NAMALWA (cell line): ENCODE measurements around the gene ZFYVE26.

Experiments used
- DNase-seq: peaks from one replicate; pipeline ENCODE4 v3.0.0-alpha.2; 2015; ENCODE audit warnings: low spot score

Gene ZFYVE26

DNA sequence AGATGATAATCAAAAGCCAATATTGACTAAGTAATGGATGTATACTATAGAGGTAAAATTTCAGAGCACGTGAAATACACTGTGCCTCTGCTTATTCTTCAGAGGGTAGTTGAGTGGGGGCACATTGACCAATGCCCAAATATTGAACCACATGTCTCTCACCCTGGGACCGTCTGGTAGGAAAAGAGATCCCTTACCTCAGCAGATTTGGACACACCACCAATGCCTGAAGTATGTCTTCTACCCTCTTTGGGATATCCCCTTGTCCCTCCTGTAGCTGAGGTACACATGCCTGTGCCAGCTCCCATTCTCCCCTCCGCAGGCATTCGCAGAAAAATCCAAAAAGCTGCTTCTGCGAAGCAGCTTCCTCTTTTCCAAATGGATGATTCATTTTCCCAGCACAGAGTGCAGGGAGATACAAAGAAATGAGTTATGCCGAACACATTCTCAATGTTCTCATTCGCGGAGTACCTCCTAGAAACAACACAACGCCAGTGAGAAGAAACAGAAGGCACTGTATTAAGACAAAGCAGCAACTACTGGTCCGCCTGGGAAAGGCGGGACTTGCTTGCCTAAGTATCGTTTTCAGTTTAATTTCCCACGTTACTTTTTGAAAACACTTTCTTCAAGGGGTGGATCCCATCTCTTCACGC is 691 bp downstream of the ZFYVE26 start:
- peak; percentile 21 for DNase-seq

DNA sequence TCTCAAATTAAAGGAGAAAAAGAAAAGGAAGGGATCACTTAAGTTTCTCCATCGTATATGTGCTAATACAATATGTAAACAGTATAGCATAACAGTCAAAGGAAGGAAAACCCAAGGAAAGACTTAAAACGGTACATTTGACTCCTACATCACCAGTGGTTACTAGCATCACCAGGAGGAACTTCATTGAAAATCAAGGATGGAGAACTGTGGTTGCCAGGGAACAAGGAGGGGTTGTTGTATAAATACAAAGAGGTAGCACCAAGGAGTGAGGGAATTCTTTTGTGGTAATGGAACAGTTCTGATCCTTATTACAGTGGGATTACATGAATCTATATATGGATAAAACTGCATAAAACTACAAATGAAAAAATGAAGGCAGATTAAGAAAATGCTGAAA is 1.6 kb downstream of the ZFYVE26 start:
- no peak for DNase-seq

DNA sequence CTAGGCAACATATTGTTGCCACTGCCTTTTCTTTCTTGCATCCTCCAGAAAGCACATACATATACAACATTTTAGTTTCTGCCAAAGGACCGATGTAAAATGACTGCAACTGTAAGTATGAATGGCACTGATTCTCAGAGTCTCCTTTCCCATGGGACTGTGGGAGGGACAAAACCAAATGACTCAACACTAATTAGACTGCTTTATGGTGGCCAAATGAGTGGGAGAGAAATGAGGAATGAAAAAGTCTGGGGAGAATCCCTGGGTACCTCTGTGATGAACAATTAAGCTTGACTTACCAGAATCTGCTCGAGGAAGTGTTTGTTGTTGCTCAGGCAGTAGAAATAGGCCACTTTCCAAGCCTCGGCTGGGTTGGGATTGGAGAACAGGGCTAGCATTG is 10.1 kb downstream of the ZFYVE26 start:
- DNase-seq = no peak

DNA sequence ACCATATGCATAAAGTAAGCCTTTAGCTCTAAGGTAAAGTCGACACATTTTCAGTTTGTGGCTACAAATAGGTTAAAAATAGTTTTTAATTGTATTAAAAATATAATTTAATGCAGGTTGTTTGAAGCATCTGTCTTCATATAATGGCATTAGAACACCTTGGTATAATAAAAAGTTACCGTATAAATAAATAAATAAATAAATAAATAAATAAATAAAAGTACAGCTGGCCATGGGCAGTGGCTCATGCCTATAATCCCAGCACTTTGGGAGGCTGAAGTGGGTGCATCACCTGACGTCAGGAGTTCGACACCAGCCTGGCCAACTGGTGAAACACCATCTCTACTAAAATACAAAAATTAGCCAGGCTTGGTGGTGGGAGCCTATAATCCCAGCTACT is 15.6 kb downstream of the ZFYVE26 start:
- DNase-seq = no peak

DNA sequence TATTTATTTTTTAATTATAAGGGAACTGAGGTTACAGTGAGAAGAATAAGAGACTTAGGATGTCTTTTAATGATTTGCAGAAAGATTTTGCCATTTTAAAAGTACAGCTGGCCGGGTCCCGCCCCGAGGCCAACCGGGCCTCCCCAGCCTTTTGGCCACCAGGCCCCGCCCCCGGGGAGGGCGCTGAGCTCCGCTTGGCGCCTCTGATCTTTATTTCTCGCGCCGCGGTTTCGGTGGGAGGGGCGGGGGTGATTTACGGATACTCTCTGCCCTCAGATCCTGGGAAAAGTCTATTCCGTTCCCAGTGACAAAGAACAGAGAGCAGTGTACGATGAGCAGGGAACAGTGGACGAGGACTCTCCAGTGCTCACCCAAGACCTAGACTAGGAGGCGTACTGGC is 17.7 kb downstream of the ZFYVE26 start:
- no peak for DNase-seq

DNA sequence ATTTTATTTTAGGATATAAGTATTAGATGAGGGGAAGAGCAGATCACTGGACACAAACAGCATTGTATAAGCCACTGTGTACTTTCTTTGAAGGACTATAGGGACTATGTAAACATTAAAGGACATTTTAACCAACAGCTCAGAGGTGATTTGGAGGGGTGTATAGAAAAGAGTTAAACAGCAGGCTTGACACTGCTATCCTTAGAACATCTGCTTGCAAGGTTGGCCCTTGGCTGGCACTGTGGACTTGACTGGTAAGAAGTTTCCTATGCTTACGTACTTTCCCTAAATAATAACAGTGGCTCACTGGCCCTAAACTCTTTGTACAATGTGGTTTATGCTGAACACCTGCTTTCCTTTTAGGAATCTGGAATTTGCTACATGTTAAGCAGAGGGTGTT is 28.7 kb downstream of the ZFYVE26 start:
- no peak for DNase-seq

DNA sequence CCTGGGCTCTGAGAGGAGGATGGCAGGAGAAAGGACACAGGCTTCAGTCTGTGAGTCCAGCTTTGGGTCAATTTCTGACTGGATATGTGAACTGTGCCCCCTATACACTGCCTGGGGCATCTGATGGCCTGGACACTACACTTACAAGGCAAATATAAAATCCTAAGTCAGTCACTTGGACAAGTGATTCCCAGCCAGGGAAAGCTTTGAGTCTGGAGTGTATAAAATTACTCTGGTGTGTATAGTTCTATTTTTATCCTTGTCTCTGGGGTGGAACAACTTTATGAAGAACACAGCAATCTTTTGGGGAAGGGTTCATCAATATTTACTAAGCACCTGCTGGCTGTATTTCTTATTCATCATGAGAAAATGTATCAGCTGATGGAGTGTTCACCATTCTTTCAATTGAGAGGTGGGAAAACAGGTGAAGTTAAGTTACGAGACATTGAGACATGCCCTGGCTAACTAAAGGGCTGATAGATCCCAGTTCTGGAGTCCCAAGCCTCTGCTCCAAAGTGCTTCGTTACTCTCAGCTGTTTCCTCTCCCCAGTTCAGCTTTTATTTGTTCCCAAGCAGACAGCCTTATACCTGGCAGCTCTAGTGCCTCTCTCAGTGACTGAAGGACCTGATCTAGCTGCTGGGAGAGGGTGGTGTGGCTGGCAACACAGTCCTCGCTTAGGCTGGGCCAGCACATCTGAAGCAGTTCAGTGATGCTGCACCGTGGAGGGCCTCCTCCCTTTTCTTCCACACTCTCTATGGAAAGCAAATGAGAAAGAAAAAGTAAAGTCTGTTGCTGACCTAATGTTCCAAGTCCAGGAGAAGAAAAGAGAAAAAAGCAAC is 30.9 kb downstream of the ZFYVE26 start:
- no peak for DNase-seq

DNA sequence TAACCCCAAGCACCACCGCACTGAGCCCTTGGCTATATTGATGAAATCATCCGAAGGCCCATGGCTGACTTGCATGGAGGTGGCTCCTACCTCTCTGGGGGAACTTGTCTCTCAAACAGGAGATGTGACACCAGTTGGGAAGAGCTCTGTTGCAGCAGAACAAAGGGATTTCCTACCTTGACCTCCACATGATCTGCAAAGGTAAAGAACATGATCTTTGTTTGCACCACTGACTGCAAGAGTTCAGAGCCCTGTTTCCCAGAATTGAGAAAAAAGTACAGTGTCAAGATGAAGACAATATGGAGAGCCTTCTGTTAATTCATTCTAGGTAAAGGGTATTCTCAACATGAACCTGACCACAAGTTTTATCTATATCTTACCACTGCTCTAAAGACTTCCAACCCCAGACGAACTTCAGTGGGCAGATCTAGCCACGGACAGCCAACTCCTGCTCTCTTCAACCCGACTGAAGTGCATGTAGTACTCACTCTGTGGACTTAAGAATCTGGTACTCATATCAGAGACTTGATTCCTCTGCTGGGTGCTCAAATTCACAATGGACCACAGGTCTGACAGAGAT is 32.1 kb downstream of the ZFYVE26 start:
- DNase-seq = no peak

DNA sequence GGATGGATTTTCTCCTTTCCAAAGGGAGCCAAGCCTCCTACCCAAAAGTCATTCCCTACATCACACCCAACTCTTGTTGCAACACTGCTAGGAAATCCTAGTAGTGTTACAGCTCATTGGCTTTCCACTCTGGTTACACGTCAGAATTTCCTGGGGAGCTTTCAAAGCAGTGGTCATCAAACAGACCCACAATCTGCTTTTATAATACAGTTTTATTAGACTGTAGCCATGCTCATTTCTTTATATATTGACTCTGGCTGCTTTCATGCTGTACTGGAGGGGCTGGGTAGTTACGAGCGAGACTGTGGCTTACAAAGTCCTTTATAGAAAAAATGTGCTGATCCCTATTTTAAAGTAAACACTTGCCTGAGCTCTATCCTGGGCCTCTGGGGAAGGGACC is 34.3 kb downstream of the ZFYVE26 start:
- DNase-seq = no peak

DNA sequence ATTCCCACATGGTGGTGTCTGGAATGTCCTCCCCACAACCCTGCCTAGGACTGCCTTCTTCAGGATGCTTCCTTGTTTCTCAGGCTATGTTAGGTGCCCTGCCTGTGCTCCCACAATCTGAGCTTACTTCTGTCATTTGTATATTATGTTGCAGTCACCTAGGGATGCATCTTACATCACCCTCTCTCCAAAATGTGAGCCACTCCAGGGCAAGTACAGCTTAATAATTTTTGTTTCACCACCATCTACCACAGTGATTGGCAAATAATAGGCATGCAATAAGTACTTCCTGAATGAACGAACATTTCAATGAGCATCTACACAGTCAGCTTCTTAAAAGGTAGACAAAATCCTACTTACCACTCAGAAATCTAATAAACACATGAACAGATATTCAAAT is 37.6 kb downstream of the ZFYVE26 start:
- no peak for DNase-seq

DNA sequence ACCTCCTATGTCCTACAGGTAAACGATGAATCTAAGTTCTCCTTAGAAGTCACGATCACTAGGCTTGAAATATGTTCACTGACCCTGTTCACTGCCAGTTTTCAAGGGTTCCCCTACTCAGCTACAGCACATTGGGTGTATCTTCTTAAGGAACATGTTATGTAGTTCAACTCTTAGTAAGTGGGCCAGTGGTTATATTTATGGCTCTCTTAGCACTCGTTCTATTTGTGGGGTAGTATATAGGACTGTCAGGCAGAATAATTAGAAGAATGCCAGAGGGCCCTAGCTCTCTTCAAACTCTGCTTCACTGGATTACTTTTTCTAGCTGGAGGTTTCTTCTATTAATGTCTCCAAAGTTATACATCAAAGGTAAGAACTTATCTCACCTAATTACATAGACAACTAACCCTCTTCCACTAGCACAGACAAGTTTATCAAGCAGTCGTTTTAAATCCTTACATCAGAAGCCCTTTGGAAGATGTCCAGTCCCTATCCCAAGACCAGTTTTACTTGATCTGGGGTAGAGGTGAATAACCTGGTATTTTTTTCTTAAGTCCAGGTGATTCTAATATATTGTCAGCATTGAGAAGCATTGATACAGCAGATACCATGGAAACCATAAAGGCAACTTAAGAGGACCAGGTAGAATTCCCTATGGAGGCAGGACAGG is 39.6 kb downstream of the ZFYVE26 start:
- DNase-seq = no peak

DNA sequence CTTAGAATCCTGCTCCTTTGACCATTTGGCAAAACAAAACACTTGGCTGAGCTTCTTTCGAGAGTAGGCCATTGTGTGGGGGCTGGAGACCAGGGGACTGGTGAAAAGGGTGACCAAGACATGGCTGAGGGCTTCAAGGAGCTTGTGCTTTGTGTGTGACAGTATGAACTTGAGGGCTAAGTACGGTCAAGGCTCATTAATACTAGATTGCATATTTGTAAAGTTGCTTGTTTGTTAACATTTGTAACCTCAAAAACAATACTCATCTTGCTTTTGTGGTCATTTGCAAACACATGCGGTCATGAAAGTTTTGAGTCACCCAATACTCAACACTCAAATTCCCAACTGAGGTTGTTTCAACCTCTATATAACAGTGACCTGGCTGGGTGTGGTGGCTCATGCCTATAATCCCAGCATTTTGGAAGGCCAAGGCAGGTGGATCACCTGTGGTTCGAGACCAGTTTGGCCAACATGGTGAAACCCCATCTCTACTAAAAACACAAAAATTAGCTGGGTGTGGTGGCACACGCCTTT is 42.5 kb downstream of the ZFYVE26 start:
- no peak for DNase-seq

DNA sequence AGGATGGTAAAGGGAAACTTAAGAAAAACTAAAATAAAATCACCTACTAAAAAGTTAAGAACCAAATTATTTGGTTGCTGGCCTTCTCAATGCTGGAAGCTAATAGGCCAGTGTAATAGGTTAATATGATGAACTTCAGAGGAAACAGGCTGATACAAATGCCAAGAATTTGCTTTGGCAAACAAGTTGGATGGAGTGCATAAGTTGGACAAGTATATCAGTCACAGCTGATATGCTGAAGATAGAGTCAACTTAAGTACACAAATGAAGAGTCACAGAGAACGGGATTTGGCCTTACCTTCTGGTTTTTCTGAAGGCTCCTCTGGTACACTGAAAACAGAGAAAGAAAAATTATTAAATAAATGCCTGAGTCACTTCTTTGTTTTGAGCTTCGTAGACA is 48.2 kb downstream of the ZFYVE26 start:
- no peak for DNase-seq

DNA sequence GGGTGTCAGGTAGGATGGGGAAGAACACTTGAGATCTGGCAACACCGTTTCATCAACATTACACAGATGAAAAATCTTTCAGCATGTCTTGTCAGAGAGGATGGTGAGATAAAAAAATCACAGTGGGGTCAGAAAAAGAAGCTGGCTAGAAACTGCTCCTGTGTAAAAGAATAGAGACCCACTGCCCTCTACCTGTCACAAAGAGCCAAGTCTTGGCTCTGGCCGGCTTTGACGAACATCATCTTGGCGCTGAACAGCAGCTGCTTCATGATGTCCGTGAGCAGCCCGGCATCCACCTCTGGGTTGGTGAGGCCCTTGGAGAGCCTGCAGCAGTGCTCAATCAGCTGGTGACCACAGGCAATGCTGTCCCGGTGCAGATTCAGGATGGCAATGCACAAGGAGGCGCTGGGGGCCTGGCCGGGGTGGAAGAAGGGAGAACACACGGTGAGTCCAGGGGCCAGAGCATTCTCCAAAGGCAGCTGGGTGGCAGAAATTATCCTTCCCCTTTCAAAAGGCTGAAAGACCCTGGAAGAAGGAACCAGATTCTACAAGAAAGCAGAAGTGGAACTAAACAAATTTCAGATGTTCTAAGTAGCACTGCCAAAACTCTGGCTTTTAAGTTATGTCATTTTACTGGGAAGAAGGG is 50.2 kb downstream of the ZFYVE26 start:
- DNase-seq = peak; percentile 9

DNA sequence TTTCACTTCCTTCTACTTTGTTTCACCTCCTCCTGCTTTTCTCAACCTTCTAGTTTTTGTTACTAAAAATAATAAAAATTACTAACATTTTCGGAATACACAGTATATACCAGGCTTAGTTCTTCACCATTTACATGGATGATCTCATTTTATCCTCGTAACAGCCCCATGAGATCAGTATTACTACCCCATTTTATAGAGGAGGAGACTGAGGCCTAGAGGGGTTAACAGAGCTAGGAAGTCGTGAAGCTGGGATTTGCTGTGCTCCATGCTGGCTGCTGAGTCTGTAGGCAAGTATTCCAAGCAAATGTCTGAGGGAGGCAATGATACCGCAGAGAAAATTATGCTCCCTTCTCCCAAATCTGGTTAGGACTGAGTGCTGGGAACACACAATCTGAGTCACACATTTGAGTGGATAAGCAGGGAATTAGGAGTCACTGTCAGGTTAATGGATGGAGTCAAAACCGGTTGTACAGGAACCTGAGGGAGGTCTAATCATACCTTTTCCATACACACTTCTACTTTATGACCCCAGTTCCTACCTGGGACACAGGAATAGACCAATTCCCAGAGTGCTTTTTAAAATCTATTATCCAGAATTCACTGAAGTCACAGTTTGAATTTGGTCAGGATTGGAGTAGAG is 51.1 kb downstream of the ZFYVE26 start:
- no peak for DNase-seq

DNA sequence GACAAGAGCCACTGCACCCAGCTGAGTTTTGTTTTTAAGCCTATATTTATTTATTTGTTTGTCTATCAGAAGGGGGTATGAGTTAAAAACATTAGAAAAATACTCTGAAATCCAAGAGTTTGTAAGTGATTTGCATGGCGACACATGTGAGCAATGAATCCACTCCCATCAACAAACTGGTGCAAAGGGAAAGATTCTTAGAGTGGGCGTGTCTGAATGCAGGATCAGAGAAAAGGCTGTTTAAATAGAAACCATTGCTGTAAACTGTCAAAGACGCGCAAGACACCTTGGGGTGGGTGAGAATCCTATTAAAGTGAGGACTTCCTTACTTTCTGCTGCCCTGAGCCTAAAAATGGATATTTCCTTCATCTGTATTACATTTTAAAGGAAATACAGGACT is 51.9 kb downstream of the ZFYVE26 start:
- DNase-seq = no peak

DNA sequence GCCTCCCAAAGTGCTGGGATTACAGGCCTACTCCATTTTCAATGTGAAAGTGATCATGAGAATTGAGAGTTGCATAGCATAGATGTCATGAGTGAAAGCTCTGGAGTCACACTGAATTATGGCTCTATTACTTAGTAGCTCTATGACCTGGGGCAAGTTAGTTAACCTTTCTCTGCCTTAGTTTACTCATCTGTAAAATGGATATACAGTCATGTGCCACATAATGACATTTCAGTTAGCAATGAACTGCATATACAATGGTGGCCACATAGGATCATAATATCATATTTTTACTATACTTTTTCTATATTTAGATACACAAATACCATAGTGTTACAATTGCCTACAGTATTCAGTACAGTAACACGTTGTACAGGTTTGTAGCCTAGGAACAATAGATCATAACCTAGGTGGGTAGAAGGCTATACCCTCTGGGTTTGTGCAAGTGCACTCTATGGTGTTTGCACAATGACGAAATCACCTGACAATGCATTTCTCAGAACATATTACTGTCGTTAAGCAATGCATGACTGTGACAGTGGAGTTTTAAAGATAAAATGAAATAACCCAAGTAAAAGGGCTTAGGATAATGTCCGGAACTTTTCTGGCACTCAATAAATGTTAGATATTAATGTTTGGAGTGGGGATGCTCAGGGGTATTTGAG is 53.1 kb downstream of the ZFYVE26 start:
- DNase-seq = no peak

DNA sequence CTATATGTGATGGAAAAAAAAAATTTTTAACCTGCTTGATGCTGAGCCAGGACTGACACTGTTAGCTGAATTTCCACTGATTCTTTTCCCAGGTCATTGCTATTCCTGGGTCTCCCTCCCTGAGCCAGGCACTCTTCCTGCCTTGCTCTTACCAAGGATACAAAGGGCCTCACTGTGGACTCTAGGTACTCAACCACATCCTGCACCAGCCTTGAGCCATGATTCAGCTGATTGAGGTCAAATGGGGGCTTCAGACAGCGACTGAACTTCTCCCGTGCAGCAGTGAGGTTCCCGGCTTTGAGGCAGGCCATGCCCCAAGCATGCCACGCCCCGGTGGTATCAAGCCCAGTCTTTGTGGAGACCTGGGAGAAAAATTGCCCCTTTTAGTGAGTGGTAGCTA is 54.3 kb downstream of the ZFYVE26 start:
- no peak for DNase-seq

DNA sequence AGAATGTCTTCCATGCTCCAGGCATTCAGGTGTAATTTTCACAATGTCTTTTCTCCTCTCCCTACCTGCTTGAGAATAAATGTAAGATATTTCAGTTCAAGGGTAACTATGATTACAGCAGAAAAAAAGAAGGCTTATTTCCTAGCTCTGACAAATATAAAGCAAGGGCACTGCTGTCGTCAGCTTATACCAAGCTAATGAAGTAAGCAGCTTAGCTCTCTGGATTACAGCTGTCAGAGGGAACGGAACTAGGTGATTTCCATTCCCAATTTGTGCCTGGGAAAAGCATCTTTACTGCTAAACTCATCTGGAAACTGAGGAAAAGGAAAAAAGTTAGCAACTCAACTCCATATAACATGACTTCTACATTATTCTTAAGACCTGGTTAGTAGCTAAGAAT is 56.5 kb downstream of the ZFYVE26 start:
- no peak for DNase-seq

DNA sequence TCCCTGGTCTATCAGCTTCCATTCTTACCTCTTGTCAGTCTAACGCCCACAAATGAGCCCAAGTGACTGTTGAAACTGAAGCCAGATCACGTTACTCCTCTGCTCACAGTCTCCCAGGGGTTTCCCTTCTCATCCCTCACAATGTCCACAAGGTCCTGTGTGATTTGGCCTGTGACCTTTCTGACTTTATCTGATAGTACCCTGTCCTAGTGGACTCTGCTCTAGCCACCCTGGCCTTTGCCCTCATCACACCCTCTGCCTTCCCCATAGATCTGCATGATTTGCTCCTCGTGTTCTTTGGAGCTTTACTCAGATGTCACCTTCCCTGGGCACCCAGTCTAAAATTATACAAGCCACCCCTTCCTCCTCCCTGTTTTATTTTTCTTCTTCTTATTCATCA is 59.2 kb downstream of the ZFYVE26 start:
- no peak for DNase-seq

DNA sequence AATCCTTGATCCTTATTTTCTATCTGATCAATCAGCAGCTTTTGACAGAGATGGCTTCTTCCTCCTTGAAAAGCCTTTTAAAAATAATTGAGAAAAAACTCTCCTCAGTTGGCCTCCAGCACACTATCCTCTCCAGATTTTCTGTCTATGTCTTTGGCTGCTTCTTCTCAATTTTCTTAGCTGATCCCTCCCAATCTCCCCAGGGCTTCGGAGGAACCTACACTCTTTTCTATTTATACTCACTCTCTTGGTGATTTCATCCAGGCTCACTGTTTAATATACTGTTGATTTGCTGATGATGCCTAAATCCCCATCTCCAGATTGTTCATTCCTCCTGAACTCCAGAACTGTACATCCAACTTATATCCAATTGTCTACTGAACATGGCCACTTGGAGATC is 59.9 kb downstream of the ZFYVE26 start:
- DNase-seq = no peak
